Esophagus muscularis mucosa (tissue), 4 donors: ENCODE data around the gene GRIK5.

Experiments
- EP300 ChIP-seq: sonication (generic); formaldehyde crosslinking; IDR thresholded peaks from one replicate; pipeline ENCODE4 v1.6.1; 2017; ENCODE audit warnings: antibody characterized with exemption
- POLR2A ChIP-seq: fragments of 450-650 bp; IDR thresholded peaks from one replicate; pipeline ENCODE4 v1.6.1; 2017; ENCODE audit warnings: antibody characterized with exemption, moderate library complexity, mild to moderate bottlenecking, low read depth
- TF ChIP-seq, protein P1 (sequence below), 3 experiments: fragments of 200-600 bp in 2 of 3; fragments of 450-650 bp in 1 of 3; sonication (generic) in 2 of 3; IDR thresholded peaks; one replicate each; pipeline ENCODE4 v1.5.1; 2017 to 2019; ENCODE audit warnings: antibody characterized with exemption in 3 of 3, mild to moderate bottlenecking in 2 of 3, moderate library complexity in 1 of 3

DNA sequence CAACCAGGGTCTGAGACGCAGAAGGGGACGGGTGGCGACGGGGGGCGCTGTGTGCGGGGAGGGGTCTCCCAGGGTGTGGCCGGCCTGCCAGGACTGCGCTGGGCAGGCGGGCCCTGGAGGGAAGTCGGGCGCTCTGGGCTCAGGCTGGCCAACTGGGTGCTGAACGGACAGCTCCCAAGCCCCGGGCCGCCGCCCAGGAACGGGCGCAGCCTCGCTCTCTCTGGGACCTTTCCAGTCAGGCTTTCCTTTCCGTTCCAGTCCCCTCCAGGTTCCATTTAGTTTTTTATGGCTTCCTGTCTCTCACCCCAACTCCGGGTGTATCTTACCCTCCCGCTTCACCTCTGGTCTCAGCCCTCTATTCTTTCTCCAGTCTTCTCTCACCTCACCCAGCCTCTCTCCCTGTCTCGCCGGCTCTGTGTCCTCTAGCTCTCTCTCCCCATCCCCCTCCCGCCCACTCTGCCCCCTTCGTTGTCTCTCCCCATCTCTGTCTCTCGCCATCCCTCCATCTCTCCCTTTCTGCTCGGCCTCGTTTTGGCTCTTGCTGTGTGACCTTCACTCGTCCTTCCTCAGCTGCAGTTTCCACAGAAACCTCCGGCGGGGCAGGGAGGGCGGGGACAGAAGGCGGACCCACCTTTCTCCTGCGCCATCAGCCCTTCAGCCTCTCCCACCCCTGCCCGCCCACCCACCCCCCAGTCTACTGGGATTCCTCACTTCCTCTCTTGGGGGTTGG is 72.7 kb downstream of the GRIK5 start:
- TF ChIP-seq POLR2A: no peak
- TF ChIP-seq, protein P1, sequence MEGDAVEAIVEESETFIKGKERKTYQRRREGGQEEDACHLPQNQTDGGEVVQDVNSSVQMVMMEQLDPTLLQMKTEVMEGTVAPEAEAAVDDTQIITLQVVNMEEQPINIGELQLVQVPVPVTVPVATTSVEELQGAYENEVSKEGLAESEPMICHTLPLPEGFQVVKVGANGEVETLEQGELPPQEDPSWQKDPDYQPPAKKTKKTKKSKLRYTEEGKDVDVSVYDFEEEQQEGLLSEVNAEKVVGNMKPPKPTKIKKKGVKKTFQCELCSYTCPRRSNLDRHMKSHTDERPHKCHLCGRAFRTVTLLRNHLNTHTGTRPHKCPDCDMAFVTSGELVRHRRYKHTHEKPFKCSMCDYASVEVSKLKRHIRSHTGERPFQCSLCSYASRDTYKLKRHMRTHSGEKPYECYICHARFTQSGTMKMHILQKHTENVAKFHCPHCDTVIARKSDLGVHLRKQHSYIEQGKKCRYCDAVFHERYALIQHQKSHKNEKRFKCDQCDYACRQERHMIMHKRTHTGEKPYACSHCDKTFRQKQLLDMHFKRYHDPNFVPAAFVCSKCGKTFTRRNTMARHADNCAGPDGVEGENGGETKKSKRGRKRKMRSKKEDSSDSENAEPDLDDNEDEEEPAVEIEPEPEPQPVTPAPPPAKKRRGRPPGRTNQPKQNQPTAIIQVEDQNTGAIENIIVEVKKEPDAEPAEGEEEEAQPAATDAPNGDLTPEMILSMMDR (IDR thresholded peaks at IDR 0.05): no peak
- no peak for TF ChIP-seq EP300
